Suprapubic skin (tissue), 4 donors: Measurements from ENCODE around the gene ABCC8. TPM values are rescaled to one million over a fixed set of nuclear protein-coding genes. Genes with fewer than 3 reads are reported as not detected.

Experiments
- DNase-seq, 2 donors: peaks; one replicate each; pipeline ENCODE4 v3.0.0-alpha.2; 2019; ENCODE audit warnings: low spot score in 2 of 2
- H3K27ac ChIP-seq: fragments of 200-600 bp; sonication (generic); one replicate; pipeline ENCODE4 v1.5.1; 2019
- H3K27me3 ChIP-seq: fragments of 200-600 bp; sonication (generic); one replicate; pipeline ENCODE4 v1.5.1; 2019
- H3K36me3 ChIP-seq: fragments of 200-600 bp; sonication (generic); one replicate; pipeline ENCODE4 v1.5.1; 2019
- H3K4me1 ChIP-seq: fragments of 200-600 bp; sonication (generic); one replicate; pipeline ENCODE4 v1.5.1; 2019
- H3K4me3 ChIP-seq: fragments of 200-600 bp; sonication (generic); one replicate; pipeline ENCODE4 v1.5.1; 2019; ENCODE audit warnings: mild to moderate bottlenecking
- H3K9me3 ChIP-seq: fragments of 200-600 bp; sonication (generic); one replicate; pipeline ENCODE4 v1.5.1; 2019
- EP300 ChIP-seq: sonication (generic); formaldehyde crosslinking; IDR thresholded peaks from one replicate; pipeline ENCODE4 v1.6.1; 2017; ENCODE audit warnings: antibody characterized with exemption
- POLR2A ChIP-seq, 2 donors: fragments of 450-650 bp; IDR thresholded peaks; one replicate each; pipeline ENCODE4 v1.6.1; 2017; ENCODE audit warnings: antibody characterized with exemption in 2 of 2, mild to moderate bottlenecking in 2 of 2, moderate library complexity in 2 of 2
- POLR2AphosphoS5 ChIP-seq, 3 donors: sonication (generic); formaldehyde crosslinking; IDR thresholded peaks; one replicate each; pipeline ENCODE4 v1.6.1; 2017; ENCODE audit warnings: antibody characterized with exemption in 3 of 3
- WGBS: methylation state at CpG from one replicate; pipeline ENCODE4 v1.1.5; 2018; 5-methylcytosine and 5-hydroxymethylcytosine counted together
- total RNA-seq, 4 donors: library from RNA; depleted of rRNA; stranded (reverse); fragments of >200 nt; gene quantifications; one replicate each; pipeline ENCODE4 v1.1.0, GENCODE V29; 2016
- TF ChIP-seq, protein P1 (sequence below), 2 donors: fragments of 200-600 bp in 1 of 2; fragments of 450-650 bp in 1 of 2; sonication (generic) in 1 of 2; IDR thresholded peaks; one replicate each; pipeline ENCODE4 v1.5.1; 2016 to 2019; ENCODE audit warnings: antibody characterized with exemption in 2 of 2, mild to moderate bottlenecking in 1 of 2, moderate library complexity in 1 of 2

Gene ABCC8
- total RNA-seq, 4 donors from 2014 or later, result 0.42 TPM; not detected in 3

DNA sequence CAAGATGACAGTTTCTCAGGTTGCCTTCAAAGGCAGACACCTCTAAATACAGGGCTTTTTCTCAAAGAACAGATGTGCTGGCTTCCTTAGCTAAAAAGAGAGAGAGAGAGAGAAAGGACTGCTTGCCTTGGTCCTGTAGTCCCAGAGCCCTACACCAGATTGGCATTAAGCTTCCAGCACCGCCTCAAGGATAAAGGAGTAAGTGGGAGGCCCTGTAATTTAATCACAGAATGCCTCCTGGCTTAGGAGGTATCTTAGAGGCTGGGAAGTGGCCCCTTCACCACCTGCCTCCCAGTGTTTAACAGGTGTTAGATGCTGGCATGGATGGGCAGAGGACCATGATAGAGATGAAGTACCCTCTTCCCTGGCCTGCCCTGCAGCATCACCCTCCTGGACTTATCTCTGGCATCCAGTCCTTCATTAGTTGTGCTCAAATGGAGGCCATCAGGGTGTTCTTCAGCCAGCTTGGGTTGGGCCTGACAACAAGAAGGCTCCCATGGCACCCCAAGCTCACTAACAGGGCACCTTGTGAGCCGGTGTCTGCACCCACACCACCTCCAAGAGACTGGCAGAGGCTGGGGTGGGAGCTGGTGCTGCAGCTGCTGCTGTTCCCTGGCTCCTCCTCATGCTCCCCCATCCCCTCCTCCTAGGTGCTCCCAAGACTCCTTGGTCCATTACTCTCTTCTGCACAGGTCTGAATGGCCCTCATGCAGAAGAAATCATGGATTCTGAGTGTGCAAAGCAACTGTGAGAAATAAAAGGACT lies 32.5 kb downstream of the ABCC8 start:
- no peak for TF ChIP-seq EP300
- TF ChIP-seq, protein P1, sequence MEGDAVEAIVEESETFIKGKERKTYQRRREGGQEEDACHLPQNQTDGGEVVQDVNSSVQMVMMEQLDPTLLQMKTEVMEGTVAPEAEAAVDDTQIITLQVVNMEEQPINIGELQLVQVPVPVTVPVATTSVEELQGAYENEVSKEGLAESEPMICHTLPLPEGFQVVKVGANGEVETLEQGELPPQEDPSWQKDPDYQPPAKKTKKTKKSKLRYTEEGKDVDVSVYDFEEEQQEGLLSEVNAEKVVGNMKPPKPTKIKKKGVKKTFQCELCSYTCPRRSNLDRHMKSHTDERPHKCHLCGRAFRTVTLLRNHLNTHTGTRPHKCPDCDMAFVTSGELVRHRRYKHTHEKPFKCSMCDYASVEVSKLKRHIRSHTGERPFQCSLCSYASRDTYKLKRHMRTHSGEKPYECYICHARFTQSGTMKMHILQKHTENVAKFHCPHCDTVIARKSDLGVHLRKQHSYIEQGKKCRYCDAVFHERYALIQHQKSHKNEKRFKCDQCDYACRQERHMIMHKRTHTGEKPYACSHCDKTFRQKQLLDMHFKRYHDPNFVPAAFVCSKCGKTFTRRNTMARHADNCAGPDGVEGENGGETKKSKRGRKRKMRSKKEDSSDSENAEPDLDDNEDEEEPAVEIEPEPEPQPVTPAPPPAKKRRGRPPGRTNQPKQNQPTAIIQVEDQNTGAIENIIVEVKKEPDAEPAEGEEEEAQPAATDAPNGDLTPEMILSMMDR (IDR thresholded peaks at IDR 0.05), result no peak
- no peak for TF ChIP-seq POLR2AphosphoS5 (IDR thresholded peaks at IDR 0.05)
- no peak for DNase-seq
- WGBS, result 93% methylated on average over 2 of the region's 2 CpGs

DNA sequence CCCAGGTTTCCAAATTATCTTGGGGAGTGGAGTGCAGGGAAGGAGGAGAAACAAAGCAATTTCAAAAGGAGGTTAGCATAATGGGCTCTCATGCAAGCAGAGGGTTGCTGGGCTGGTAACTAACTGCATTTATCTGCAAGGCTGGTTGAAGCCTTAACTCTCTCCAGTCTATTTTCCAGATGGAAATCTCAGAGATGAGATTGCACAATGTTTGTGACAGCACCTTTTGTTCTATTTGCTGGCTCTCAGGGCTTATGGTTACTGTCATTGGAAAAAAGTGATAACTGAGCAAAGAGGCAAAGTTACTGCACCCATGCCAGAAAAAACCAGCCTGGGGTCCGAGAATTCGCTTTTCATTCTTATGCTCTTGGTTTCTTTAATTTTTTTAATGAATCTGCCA lies 33.2 kb downstream of the ABCC8 start:
- Histone ChIP-seq H3K36me3 (no peaks in the 10 kb centered on the region), H3K27ac (no peak overlapping the region), H3K27me3 (peaks cover 21% of the 10 kb centered on the region), H3K9me3 (no peaks in the 10 kb centered on the region), H3K4me3 (no peak overlapping the region), H3K4me1 (no peaks in the 10 kb centered on the region)
- WGBS, result 82% methylated on average over 2 of the region's 2 CpGs
- TF ChIP-seq POLR2AphosphoS5 (IDR thresholded peaks at IDR 0.05) (no peak), EP300 (no peak), POLR2A (IDR thresholded peaks at IDR 0.05) (no peak)
- TF ChIP-seq, protein P1 (IDR thresholded peaks at IDR 0.05), result no peak
- no peak for DNase-seq

More for the DNA sequence above, 32.5 kb downstream of the ABCC8 start:
- H3K27me3 ChIP-seq, result peaks cover 17% of the 10 kb centered on the region
- H3K36me3 ChIP-seq, result no peaks in the 10 kb centered on the region
- H3K9me3 ChIP-seq, result no peaks in the 10 kb centered on the region
- no peak overlapping the region for H3K4me3 ChIP-seq
- no peaks in the 10 kb centered on the region for H3K4me1 ChIP-seq
- no peak overlapping the region for H3K27ac ChIP-seq

- Histone ChIP-seq H3K27me3 (peaks cover 21% of the 10 kb centered on the region), H3K4me3 (no peak overlapping the region), H3K9me3 (no peaks in the 10 kb centered on the region), H3K4me1 (no peaks in the 10 kb centered on the region), H3K27ac (no peak overlapping the region), H3K36me3 (no peaks in the 10 kb centered on the region)
- TF ChIP-seq POLR2A (IDR thresholded peaks at IDR 0.05) (no peak), EP300 (no peak), POLR2AphosphoS5 (IDR thresholded peaks at IDR 0.05) (no peak)
- TF ChIP-seq, protein P1 (IDR thresholded peaks at IDR 0.05), result no peak
- DNase-seq, result no peak
- 68% methylated on average over 3 of the region's 4 CpGs for WGBS
Measured at GRCh38 chr11:17443000-17443399, 33.6 kb downstream of the ABCC8 start.

DNA sequence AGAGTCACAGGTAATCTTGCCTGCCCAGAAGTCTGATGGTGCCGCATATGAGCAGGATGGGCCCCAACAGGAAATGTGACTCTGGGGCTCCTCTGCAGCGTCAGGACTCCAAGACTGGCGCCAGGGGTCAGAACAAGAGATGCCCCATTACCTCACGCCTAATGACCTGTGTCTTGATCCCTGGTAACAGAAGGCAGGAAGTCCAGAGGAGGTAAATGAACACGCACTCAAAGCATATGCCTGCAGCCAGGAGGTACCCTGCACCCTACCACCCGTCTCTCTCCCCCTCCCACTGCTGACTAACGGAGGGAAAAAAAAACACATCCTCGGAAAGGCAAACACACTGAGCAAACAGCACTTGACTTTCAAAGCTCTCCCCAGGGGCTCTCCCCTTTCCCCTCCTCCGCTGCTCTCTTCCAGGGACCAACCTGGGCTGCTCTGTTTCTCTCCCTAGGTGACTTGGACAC lies 37.3 kb downstream of the ABCC8 start:
- TF ChIP-seq POLR2A (IDR thresholded peaks at IDR 0.05) (no peak), EP300 (no peak), POLR2AphosphoS5 (IDR thresholded peaks at IDR 0.05) (no peak)
- TF ChIP-seq, protein P1 (IDR thresholded peaks at IDR 0.05), result no peak
- H3K9me3 ChIP-seq, result no peaks in the 10 kb centered on the region
- no peak for DNase-seq
- H3K27ac ChIP-seq, result no peak overlapping the region
- H3K4me3 ChIP-seq, result no peak overlapping the region
- H3K4me1 ChIP-seq, result no peaks in the 10 kb centered on the region
- H3K27me3 ChIP-seq, result peaks cover 21% of the 10 kb centered on the region
- H3K36me3 ChIP-seq, result no peaks in the 10 kb centered on the region
- WGBS, result 34% methylated on average over 8 of the region's 9 CpGs

- Histone ChIP-seq H3K9me3 (no peaks in the 10 kb centered on the region), H3K4me1 (no peaks in the 10 kb centered on the region), H3K27ac (no peak overlapping the region), H3K36me3 (no peaks in the 10 kb centered on the region), H3K4me3 (no peak overlapping the region), H3K27me3 (peaks cover 21% of the 10 kb centered on the region)
- WGBS, result 86% methylated on average over 3 of the region's 3 CpGs
- TF ChIP-seq POLR2AphosphoS5 (IDR thresholded peaks at IDR 0.05) (no peak), POLR2A (IDR thresholded peaks at IDR 0.05) (no peak), EP300 (no peak)
- TF ChIP-seq, protein P1 (IDR thresholded peaks at IDR 0.05), result no peak
- no peak for DNase-seq
Measured at GRCh38 chr11:17437366-17437765, 39.3 kb downstream of the ABCC8 start.
